GM18507 (cell line): Measurements from ENCODE around the gene ID1.

ENCODE experiments used
- DNase-seq: peaks from one replicate; pipeline ENCODE4 v3.0.0; 2011; ENCODE audit warnings: low read depth; ENCODE audit not compliant: insufficient read length; ENCODE audit errors: extremely low spot score
- FAIRE-seq: peaks from 2 replicates; lab custom pipeline; 2011; peaks lifted over from hg19 to GRCh38; lab: Jason Lieb, UNC

The ID1 gene, protein sequence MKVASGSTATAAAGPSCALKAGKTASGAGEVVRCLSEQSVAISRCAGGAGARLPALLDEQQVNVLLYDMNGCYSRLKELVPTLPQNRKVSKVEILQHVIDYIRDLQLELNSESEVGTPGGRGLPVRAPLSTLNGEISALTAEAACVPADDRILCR

DNA sequence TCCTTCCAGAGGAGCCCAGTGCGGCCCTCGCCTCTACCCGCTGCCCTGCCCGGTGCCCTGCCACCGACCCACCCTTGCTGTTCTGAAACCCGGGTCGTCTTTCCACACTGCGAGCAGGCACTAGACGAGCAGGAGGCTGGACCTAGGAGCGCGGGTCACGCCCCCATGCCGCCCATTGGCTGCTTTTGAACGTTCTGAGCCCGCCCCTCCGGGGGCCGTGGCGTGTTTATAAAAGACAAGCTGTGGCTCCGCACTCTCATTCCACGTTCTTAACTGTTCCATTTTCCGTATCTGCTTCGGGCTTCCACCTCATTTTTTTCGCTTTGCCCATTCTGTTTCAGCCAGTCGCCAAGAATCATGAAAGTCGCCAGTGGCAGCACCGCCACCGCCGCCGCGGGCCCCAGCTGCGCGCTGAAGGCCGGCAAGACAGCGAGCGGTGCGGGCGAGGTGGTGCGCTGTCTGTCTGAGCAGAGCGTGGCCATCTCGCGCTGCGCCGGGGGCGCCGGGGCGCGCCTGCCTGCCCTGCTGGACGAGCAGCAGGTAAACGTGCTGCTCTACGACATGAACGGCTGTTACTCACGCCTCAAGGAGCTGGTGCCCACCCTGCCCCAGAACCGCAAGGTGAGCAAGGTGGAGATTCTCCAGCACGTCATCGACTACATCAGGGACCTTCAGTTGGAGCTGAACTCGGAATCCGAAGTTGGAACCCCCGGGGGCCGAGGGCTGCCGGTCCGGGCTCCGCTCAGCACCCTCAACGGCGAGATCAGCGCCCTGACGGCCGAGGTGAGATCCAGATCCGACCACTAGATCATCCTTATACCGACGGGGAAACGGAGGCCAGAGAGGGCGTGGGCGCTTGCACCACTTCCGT, at the start of gene ID1:
Gene ID1 (plus strand): TSS at position 259 of the 871 bp plus-strand sequence. CDS start 99 bp downstream, at position 358.
- peak; percentile 69 for FAIRE-seq
- DNase-seq = peak; percentile 82

DNA sequence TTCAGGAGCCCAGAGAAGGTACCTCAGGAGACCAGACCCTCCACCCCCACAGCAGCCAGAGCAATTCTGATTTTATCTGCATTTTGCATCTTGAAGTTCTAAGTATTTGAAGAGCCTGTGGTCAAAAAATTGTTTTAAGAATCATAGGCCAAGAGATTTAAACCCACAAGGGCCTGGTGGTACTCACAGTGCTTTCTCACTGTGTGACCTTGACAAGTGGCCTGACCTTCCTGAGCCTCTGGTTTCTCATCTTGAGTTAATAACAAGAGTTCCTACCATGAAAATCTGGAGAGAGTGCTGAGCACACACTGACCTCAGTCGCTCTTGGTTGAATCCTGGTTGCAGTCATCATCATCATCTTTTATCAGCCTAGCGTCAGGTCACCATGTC, 45.4 kb upstream of the ID1 start:
- DNase-seq (no peak), FAIRE-seq (no peak)

DNA sequence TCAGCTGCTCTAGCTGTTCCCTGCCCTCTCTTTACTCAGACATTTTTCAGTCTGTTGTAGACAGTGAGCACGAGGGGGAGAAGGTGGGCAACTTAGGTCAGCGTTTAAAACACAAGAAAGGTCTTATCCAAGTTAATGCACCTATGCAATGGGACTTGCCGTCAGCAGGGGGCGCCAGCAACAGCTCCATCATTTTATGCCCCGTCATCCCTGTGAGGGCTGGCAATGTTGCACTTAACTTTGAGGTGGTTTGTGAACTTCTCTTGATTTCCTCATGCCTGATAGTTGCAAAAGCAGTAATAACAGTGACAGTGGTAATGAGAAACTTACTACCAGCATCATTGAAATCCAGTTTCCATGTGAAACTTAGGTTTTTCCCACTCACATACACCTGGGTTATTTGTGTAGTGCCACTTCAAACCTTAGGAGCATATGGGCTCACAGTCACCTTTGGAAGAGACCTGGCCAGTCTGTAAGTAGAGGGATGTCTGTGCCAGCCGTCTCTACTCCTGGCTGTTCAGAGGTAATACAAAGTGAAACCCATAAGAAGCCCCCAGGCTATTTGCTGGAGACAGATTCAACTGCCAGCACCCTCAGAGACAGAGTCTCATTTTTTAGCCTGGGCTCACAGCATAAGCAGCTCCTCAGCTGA, 44.9 kb upstream of the ID1 start:
- DNase-seq (no peak), FAIRE-seq (peak; percentile 63)

DNA sequence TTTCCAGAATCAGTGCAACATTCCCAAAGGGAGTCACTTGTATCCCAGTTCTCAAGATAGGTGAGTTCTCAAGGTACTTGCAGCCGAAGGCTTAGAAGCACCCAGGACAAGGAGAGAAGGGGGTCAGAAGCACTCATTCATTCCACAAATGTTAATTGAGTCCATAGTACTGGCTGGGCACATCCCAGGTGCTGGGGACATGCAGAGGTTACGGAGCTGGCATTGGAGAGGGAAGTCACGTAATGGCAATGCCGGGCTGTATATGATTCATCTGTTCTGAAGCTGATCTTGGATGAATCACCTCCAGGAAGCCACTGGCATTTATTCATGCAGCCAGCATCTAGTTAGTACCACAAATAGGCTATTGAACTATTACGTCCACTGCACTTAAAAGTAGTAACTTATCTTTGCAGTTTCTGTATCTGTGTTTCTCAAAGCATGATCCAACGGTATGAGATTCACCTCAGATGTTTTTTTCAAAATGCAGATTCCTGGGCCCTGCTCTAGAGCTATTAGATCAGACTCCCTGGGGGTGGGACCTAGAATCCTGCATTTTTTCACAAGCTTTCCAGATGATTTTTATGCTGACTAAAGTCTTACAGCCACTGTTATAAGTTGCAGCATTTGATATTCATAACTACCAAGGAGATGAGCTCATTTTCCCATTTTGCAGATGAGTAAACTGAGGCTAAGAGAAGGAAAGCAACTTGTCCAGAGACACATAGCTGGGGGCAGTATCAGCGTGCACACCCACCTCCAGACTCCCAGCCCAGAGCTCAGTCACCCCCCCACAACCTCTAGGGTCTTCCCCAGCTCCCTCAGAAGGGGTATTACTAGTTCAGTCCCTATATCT, 44.1 kb upstream of the ID1 start:
- FAIRE-seq (no peak), DNase-seq (no peak)

DNA sequence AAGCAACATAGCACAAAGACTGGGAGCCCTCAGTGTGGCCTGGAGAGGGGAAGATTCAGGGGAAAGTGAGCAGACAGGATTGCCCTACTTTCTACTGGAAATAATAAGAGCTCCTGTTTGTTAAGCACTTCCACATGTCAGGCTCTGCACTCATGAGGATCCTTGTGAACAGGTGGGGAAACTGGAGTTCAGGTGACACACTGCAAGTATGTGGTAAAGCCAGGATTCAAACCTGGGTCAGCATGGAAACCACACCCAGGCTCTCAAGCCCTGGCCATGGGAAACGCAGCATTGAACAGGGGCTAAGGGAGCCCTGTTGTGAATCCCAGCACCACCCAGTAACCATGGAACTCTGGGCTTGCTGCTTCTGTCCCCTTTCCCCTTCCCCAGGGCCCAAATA, 42.8 kb upstream of the ID1 start:
- DNase-seq (no peak), FAIRE-seq (no peak)

DNA sequence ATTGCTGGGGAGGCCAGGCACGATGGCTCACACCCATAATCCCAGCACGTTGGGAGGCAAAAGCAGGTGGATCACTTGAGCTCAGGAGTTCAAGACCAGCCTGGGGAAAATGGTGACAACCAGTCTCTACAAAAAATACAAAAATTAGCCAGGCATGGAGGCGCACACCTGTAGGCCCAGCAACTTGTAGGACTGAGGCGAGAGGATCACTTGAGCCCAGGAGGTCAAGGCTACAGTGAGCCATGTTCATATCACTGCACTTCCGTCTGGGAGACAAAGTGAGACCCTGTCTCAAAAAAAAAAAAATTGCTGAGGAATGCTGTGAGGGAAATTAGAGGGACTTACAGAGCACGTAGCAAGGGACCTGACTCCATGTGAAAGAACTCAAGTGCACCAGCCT, 40.8 kb upstream of the ID1 start:
- FAIRE-seq (no peak), DNase-seq (no peak)

DNA sequence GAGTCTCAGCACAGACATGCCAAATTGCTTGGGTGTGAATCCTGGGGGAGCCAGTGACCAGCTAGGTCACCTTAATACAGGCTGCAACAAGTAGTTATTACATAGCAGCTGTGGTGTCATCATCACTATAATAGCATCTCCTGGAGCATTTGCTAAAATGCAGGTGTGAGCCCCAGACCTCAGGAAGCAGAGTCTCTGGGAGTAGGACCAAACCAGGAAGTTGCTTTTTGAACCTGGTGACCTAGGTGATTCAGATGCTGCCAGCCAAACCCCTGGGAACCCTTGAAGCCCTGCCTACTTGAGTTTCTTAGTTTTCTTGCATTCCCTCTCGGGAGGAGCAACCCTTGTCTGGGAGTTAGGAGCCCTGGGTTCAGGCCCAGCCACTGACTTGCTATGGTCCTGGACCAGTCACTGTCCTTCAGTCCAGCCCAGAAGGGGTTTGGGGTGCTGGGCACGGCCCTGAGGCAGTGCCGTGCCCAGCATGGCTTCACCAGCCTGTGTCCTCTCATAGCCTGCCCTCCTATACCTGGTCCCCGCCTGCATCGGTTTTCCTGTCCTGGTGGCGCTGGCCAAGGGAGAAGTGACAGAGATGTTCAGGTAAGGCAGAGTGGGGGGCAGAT, 39.3 kb upstream of the ID1 start:
- DNase-seq (no peak), FAIRE-seq (no peak)

DNA sequence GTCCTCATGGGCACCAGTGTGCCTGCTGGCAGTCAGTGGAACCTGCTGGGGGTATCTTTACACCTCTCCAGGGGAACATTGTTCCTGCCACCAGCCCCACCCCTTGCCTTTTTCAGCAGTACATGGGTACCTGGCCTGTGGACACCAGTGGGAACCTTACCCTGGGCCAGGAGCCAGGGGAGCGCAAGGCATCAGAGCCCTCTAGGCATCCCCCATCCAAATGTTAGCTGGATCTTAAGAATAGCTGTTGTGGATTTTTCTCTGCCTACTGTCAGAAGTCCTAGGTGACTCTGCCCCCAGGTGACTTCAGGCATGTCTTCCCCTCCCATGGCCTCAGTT, 38.8 kb upstream of the ID1 start:
- FAIRE-seq (no peak), DNase-seq (no peak)

DNA sequence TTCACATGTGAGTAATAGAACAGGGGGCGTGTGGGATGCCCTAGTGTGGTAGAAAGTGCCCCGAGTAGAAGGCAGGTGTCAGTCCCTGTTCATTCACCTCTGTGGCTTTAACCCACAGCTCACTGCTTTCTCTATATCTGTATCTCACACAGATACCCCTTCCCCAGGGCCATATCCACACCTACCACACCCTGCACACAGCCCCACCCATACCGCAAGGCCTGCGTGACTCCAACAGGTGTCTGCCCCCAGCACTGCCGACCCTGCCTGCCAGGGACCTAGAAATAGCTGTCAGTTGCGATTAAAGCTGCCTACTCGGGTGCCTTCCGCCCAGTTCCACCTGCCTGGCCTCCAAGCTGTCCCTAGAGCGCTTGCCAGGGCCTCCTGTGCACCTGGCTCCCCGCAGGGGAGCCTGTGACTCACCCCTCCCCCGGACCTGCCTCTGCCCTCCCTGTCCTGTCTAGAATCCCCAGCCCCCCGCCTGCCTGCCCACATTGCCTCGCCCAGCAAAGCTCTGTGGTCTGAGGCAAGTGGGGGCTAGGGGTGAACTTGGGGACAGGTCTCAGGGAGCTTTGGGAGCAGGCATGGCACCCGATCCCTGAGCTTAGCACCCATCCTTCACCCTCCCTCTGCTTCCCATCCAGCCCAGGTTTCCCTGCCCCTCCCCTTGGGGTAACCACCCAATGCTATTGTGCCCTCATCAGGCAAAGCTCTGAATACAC, 38.3 kb upstream of the ID1 start:
- no peak for DNase-seq
- FAIRE-seq = no peak

DNA sequence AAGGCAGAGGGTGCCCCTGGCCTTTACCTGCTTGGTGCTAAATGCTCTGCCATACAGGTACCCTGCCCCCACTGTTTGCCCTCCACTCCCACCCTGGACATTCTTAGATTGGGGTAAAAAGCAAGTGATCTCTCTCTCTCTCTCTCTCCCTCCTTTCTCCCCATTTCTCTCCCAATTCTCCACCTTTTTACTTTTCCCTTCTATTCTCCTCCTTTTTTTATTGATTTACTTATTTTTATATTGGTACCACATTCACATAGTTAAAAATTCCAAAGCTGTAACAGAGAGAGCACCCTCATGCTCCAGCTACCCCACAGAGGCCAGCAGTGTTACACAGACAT, 37.7 kb upstream of the ID1 start:
- FAIRE-seq (no peak), DNase-seq (no peak)

DNA sequence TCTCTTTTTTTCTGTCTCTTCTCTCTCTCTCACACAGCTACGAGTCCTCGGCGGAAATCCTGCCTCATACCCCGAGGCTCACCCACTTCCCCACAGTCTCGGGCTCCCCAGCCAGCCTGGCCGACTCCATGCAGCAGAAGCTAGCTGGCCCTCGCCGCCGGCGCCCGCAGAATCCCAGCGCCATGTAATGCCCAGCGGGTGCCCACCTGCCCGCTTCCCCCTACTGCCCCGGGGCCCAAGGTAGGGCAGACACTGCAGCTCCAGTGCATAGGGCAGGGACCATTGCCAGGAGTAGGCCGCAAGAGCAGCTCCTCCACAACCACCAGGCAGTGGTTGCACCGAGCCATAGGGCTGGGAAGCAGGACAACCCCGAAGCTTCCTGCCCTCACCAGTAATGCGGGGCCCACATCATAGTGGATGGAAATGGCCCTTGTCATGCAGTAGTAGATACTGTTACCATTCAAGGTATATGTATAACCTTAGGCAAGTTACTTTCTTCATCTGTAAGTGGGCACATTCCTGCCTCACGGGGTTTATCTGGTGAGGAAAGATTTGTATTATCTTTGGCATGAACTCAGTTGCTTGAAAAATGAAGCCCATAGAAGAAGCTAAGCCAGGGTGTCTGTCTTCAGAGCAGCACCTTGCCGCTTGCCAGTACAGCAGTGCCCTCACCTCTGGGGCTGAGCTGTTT, 36.9 kb upstream of the ID1 start:
- DNase-seq = no peak
- no peak for FAIRE-seq

DNA sequence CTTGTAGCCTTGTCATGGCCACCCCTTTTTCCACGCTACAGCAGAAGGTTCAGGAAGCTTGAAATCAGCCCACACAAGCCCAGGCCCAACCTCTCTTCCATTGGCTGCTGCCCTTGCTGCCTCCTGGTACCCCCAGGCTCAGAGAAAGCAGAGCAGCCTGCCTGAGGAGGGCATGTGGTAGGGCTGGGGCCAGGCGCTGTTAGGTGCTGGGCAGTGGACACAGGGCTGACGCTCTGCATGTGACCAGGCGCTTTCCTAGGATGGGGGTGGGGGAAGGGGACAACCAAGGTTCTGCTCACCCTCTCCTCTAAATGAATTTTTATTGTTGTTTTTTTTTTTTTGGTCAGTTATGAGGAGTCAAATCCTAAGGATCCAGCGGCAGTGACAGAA, 36.3 kb upstream of the ID1 start:
- no peak for DNase-seq

DNA sequence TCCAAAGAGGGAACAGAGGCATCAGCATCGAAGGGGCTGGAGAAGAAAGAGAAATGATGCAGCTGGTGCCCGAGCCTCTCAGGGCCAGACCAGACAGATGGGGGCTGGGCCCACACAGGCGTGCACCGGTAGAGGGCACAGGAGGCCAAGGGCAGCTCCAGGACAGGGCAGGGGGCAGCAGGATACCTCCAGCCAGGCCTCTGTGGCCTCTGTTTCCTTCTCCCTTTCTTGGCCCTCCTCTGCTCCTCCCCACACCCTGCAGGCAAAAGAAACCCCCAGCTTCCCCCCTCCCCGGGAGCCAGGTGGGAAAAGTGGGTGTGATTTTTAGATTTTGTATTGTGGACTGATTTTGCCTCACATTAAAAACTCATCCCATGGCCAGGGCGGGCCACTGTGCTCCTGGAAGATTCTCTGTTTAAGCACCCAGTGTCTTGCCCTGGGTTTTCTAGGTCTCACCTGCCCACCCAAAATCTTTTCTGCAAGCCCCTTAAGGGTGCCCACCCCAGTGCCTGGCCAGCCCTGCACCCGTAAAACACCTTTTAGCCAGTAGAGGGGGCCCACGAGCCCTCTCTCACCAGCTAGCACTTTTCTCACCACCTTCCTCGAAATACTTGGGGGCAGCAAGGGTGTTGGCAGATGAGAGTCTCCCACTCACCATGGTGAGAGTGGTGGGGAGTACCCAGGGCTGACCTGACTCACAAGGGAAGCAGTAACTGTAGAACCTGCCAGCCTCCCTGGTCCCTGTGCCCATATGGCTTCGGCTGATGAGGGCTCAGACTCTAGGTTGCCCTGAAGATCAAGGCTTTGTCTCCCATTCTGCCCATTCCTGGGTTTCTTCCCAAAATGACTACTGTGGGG, 35.7 kb upstream of the ID1 start:
- DNase-seq (no peak), FAIRE-seq (peak; percentile 41)

More for the DNA sequence above, 36.3 kb upstream of the ID1 start:
- FAIRE-seq = no peak

DNA sequence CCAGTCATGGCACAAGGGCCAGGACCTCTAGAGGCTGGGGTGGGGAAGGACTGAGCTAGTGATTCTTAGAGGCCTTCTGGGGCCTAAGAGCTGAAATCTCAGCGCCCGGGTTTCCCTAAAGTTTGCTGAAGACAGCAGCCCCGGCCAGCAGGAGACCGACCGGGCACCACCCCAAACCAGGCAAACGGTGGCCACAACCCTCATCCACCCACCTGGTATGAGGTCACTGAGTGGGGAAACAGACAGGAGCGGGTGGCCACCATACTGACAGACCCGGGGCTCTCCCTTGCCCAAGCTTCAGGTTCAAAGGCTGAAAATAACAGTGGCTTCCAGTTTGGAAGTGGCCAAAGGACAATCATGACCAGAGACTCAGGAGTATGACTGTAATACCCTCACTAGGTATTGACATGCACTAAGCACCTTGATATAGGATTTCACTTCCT, 35.0 kb upstream of the ID1 start:
- FAIRE-seq = no peak
- no peak for DNase-seq

DNA sequence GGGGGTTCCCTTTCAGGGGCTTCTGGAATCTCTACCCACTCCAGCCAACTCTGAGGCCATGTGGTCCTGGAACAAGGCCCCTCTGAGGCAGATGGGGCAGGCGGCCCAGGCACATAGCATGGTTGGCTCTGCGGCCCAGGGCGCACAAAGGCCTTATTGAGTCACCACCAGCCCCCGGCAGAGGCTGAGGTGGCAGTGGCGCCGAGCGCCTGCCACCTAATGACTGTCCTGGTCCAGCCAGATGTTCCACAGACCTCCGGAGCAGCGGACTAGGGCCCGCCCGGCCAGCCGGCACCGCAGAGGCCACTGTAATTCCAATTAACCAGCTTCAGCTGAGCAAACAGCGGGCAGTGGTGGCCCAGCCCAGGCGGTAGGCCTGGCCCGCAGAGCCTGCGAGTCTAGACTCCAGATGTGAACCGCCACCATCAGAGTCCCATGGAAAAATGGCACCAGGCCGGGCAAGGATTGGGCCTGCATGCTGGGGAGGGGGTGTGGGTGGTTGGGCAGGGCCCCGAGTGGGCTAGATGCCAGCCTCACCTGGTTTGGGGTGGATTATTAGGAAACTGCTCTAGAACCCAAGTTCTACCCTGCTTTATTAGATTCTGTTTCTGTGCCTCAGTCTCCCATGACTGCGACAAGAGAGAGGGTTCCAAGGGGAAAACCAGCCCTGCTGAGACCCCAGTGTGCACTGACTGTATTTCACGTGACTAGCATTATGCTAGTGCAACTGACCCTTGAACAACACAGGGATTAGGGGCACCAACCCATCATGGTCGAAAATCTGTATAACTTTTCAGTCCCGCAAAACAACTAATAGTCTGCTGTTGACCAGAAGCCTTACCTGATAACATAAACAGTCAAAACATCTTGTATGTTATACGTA, 34.1 kb upstream of the ID1 start:
- DNase-seq (no peak), FAIRE-seq (no peak)

DNA sequence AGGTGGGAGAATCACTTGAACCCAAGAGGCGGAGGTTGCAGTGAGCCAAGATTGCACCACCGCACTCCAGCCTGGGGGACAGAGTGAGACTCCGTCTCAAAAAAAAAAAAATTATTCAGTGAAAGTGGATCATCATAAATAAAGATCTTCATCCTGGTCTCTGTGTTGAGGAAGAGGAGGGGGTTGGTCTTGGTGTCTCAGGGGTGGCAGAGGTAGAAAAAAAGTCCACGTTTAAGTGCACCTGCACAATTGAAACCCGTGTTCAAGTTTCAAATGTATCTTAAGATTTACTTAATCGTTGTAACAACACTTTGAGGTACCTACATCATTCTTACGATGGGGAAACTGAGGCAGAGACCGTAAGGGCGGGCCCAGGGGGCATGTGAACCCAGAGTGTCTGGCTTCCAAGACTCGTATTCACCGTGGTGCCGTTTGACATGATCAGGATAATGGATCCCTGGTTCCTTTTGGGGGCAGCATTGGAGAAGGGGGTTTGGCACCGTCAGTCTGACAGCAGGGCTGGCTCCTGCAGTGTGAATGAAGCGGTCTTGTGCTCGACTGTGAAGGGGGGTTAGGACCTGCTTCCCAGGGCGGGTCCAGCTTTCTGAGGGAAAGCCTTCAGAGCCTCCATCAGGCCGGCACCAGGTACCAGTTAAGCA, 32.9 kb upstream of the ID1 start:
- no peak for DNase-seq
- FAIRE-seq = no peak
